ENCODE results near the gene LRRFIP2. TPM values are rescaled to one million over a fixed set of nuclear protein-coding genes. Genes with fewer than 3 reads are reported as not detected.

Gene LRRFIP2
- total RNA-seq, 4 donors from 2014 or later, result 67.1 to 102 (median 83.1) TPM

DNA sequence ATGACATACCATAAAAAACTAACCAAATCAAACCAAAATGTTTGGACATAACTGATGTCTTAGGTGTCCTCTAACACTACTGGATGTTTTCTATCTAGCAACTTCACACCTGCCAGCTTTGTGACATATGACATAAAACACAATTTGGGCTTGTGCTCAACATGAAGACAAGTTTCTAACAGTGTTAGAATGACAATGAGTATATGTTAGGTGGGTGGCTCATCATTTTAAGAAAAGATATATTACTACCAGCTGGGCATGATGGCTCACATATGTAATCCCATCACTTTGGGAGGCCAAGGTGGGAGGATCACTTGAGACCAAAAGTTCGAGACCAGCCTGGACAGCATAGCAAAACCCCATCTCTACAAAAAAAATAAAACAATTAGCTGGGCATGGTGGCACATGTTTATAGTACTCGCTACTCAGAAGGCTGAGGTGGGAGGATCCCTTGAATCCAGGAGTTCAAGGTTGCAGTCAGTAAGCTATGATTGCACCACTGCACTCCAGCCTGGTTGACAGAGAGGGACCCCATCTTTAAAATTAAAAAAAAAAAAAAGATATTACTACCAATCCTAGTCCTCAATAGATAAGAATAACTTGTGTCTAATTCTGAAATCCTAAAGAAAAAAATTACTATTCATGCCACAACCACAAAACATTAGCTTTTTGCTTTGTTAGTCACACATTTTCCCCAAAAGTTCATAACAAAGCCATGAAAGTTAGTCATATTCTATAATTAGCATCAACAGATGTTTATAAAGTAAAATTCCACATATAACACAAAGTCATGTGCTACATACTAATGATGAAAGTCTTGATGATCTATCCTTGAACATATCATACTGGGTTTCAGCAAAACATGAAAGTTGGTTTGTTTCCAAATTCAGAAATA, 59.9 kb downstream of the LRRFIP2 start:
- intact Hi-C loops (cut with DNase I; ENCODE audit: low total_unique reads), result no loop called here
- WGBS, 2 donors, result 86 to 88% methylated on average over 2 of the region's 2 CpGs

DNA sequence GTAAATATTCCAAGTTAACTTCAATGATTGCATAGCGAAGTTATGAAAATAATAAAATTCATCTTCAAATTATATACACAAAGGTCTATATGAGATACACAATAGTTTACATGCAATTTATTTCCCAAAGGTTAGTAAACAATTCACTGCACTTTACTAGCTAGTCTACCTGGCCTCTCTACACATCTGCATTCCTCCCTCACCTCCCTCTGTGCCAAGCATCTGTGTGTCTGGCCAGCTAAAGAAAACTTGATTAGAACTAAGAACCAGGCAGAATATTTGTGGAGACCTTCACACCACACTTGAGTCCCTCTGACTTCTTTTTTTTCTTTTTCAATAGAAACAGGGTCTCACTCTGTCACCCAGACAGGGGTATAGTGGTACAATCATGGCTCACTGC, 61.4 kb downstream of the LRRFIP2 start:
- TF ChIP-seq CTCF (IDR thresholded peaks at IDR 0.05) (no peak), POLR2A (IDR thresholded peaks at IDR 0.05) (no peak)
- intact Hi-C loops (cut with DNase I; ENCODE audit: low total_unique reads), result no loop called here
- DNase-seq (ENCODE audit: low spot score in 2 of 2), result no peak
- no peak overlapping the region for H3K4me3 ChIP-seq (ENCODE audit: low read depth, poor library complexity, severe bottlenecking)
- WGBS, 2 donors, result 98 to 100% methylated on average over 1 of the region's 1 CpG

More for the DNA sequence above, 59.9 kb downstream of the LRRFIP2 start:
- no peak overlapping the region for H3K4me3 ChIP-seq (ENCODE audit: low read depth, poor library complexity, severe bottlenecking)
- no peak for DNase-seq (ENCODE audit: low spot score in 2 of 2)
- TF ChIP-seq POLR2A (IDR thresholded peaks at IDR 0.05), result no peak
- TF ChIP-seq CTCF (IDR thresholded peaks at IDR 0.05), result no peak

DNA sequence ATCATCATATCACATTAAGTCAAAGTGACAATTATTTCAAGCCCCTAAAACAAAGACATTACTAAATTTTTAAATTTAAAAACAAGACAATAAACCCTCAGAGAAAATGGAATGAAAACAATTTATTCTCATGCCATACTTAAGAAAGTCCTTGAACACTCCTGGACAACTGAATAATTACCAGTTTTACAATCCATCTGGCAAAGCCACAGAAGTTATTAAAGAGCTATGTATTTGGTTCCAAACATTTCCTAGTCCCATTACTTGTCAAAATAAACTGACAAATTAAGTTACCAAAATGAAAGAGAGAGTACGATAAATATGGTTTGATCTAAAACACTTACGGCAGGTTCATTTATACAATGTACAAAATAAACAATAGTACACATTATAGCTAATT, 63.2 kb downstream of the LRRFIP2 start:
- H3K4me3 ChIP-seq (ENCODE audit: low read depth, poor library complexity, severe bottlenecking), result no peak overlapping the region
- intact Hi-C loops (cut with DNase I; ENCODE audit: low total_unique reads), result no loop called here
- no peak for DNase-seq (ENCODE audit: low spot score in 2 of 2)
- TF ChIP-seq POLR2A (IDR thresholded peaks at IDR 0.05), result no peak
- no peak for TF ChIP-seq CTCF (IDR thresholded peaks at IDR 0.05)
- WGBS, 2 donors, result 73 to 83% methylated on average over 2 of the region's 2 CpGs

- WGBS, 2 donors, result 74 to 80% methylated on average over 2 of the region's 2 CpGs
Observed at GRCh38 chr3:37107846-37108245, 66.5 kb downstream of the LRRFIP2 start.

GRCh38 chr3:37103103-37103808, 71.1 kb downstream of the LRRFIP2 start:
- 73 to 85% methylated on average over 2 of the region's 2 CpGs for WGBS, 2 donors
- no peak for DNase-seq (ENCODE audit: low spot score in 2 of 2)
- TF ChIP-seq POLR2A (IDR thresholded peaks at IDR 0.05), result no peak
- no peak for TF ChIP-seq CTCF (IDR thresholded peaks at IDR 0.05)
- no peak overlapping the region for H3K4me3 ChIP-seq (ENCODE audit: low read depth, poor library complexity, severe bottlenecking)
- intact Hi-C loops (cut with DNase I; ENCODE audit: low total_unique reads), result no loop called here

More at GRCh38 chr3:37107846-37108245, 66.5 kb downstream of the LRRFIP2 start:
- no peak for TF ChIP-seq POLR2A (IDR thresholded peaks at IDR 0.05)
- no peak for TF ChIP-seq CTCF (IDR thresholded peaks at IDR 0.05)
- intact Hi-C loops (cut with DNase I; ENCODE audit: low total_unique reads), result no loop called here
- DNase-seq (ENCODE audit: low spot score in 2 of 2), result no peak
- no peak overlapping the region for H3K4me3 ChIP-seq (ENCODE audit: low read depth, poor library complexity, severe bottlenecking)

Measured in lower leg skin (tissue), 4 donors.